Measurements from ENCODE around the gene SERBP1.
"Not testable (repeated sequence)": the region's sequence is repeated elsewhere in the genome, so short reads cannot be mapped to it uniquely, and the experiment has no call there.

SERBP1 gene

DNA sequence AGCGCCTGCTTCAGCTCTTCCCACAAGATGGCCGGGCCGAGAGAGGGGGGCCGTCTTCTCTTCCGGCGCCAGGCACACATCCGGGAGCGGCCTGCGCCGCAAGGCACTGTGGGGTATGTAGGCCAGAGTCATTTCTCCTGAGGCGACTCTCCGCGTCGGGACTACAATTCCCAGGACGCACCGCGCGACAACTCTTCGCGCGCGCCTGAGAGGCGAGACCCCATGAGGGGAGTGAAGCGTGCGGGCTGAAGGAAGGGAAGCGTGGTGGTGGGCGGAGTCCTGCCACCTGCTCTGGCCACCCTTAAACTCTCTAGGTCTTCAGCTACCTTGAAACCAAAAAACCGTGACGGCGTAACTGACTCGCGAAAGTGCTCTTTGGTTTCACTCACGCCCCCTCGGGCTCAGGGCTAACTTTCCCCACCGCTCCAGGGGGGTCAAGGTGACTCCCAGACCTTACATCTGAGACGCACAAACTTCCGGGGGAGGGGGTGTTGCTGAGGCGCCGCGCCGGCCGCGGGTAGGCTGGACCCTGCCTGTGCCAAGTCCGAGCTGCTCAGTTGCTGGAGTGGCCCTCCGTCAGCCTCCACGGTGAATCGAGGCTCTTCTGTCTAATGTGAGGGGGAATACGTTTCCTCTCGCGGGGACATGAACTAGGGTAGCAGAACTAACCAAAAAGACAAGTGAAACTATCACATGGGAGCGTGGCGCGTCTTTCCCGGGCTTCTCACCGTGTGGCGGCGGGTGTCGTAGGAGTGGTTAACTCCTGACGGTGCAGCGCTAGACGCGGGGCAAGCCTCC, at the start of gene SERBP1:
Gene SERBP1, minus strand, starts transcription at position 45 of the 798 bp plus-strand sequence. CDS start 102 bp downstream, outside the sequence.
- DNase-seq, result peak; percentile 98

DNA sequence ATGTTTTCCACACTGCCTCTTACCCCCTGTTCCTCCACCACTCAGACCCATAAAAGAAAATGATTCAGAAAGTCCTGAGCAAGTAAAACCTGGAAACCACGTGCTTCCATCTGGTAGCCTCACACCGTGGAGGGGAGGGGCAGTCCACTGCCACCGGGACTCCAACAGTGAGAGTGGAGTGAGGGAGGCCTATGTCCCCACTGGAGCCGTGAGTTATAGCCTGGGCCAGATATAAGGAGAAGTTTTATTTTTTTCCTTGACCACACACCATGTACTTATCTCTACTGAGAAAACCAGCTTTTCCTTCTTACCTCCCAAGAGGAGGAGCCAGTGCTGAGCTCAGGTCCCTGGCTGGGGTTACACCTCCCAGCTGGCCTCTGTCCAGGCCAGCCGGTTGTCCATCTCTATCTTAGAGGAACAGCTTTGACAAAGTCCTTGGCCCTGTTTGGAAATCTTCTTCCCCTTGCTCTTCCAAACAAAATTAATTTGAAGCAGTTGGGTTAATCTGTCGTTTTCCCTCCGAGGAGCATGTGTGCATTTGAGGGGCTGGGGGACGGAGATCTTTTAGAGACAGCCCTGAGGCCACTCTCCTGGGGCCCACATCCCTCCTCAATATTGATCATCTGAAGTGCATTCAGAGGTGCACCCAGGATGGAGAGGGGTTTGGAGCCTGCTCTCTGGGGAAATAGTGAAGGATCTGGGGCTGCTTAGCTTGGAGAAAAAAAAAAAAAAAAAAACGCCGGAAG, 49.1 kb upstream of the SERBP1 start:
- DNase-seq, result peak; percentile 70

DNA sequence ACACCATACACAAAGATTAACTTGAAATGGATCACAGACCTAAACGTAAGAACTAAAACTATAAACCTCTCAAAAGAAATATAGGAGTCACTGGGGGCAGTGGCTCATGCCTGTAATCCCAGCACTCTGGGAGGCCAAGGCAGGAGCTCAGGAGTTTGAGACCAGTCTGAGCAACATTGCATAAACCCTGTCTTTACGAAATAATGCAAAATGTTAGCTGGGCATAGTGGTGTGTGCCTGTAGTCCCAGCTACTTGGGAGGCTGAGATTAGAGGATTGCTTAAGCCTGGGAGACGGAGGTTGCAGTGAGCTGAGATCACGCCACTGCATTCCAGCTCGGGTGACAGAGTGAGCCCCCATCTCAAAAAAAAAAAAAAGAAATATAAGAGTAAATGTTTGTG, 46.7 kb upstream of the SERBP1 start:
- no peak for DNase-seq

DNA sequence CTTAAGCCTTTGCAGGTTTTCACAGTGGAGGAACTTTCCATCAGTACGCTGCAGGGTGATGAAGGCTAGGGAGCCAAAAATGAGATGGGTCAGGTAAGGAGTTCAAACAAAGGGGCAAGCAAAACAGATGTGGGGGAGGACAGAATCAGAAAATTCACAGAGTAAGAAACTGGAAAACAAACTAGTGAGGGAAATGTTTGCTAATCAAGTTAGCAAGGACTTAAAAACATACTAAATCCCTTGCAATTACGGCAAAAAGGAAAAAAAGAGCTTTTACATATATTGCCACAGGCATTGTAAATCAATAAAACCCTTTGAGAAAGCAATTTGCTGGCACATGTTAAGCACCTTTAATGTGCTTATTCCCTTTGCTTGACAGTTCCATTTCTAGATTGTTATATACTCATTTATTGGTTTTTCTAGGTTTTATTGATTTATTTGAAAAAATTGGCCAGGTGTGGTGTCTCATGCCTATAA, 45.8 kb upstream of the SERBP1 start:
- DNase-seq, result no peak

DNA sequence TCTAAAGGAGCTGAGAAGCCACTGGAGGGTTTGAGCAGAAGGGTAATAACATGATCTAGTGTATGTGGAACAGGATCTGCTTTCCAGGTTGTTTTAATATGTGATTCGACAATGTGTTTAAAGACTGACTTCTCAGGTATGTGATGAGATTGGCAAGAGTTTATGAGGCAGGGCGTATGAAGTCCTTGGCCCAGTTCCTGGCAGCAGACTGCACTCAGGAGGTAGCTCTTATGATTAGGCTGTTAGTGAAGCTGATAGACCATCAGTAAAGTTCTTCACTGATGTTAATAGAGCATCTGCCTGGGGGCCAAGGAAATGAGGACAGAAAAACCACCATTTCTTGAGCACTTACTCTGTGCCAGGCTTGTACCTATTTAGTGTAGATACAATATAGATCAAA, 41.9 kb upstream of the SERBP1 start:
- DNase-seq, result no peak

DNA sequence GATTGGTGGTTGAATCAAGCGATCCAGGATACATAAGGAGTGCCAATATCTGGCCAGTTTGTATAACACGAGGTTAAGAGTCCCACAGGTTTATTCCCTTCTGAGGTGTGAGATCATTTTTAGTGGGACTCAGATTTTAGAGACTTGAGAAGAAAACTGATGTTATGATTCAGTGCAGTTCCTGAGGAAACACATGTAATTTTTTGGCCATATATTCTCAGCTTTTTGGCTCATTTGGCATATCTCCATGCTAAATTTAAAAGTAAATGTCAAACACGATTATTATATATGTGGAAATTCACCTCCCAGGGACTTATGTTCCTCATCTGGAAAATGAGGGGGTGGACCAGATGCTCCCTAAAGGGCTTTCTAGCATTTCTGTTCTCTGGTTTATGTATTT, 39.2 kb upstream of the SERBP1 start:
- no peak for DNase-seq

DNA sequence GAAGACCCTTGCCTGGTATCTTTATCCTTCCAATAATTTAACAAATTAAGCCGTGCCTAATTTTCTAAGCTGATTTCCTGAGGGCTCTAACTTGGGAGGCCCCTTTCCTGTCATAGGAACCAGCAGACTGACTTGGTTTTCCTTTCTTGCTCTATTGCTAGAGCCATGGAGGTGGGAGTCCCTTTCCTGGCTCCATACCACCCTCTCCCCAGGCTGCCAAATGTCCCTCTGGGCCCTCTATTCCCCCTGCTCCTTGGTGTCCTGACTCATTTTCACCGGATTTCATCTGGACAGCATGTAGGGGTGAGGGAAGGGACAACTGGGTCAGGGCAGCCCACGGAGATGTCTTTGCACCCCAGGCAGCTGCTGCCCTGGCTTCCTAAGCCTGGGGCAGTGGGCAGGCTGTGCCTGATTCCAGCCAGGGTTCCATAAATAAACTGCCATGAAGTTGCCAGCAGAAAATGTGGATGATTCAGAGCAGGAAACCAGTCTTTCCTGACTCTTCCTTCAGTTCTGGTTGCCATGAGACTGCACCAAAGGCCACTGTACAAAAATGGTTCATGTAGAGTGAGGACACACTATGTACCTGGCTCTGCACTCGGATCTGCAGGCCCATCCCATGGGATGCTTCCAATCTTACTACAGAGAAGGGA, 38.0 kb upstream of the SERBP1 start:
- no peak for DNase-seq

DNA sequence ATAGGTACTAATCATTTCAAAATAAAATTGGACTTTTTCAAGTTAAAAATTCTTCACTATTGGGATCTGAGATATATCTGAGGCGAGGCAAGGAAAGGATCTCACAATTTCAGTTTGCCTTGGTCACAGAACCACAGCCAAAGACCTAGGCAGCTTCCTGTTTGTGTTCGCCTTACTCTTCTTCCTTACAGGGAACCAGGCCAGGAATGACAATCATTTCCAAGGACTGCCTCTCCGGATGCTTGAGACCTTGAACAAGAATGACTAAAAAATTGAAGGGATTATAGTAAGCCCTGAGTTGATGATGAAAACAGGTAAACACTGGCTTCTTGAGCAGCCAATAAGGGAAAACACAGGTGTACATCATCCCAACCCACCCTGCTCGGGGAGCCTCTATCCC, 35.2 kb upstream of the SERBP1 start:
- no peak for DNase-seq

DNA sequence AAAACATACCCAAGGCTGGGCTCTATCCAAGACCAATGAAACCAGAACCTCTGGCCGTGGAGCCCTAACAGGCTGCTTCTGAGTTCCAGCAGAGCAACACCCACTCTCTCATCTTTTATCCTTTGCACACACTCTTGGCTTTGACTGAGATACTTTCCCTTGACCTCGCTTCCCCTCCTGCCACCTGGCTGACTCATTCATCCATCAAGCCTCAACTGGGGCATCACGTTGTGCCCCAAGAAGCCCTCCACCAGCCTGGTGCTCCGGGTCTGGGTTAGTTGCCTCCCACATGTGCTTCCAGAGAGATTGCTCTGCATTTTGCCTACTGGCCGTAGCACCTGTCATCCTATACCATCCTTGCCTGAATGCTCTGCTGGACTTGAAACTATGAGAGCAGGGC, 34.5 kb upstream of the SERBP1 start:
- DNase-seq, result no peak

DNA sequence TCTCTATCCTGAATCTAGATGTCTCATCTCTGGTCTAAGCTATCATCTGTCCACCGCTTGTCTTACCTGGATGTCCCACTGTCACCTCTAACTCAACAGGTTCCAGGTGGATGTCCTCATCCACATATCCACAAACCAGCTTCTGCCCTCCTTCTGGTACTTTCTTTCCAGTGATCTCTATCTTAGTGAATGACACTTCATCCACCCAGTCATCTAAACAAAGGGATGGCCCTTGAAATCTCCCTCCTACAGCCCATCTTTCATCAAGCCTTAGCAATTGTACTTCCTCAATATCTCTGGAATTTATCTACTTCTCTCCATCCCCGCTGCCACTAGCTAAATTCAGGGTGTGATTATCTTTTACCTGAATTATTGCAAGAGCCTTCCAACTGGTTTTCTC, 33.9 kb upstream of the SERBP1 start:
- no peak for DNase-seq

DNA sequence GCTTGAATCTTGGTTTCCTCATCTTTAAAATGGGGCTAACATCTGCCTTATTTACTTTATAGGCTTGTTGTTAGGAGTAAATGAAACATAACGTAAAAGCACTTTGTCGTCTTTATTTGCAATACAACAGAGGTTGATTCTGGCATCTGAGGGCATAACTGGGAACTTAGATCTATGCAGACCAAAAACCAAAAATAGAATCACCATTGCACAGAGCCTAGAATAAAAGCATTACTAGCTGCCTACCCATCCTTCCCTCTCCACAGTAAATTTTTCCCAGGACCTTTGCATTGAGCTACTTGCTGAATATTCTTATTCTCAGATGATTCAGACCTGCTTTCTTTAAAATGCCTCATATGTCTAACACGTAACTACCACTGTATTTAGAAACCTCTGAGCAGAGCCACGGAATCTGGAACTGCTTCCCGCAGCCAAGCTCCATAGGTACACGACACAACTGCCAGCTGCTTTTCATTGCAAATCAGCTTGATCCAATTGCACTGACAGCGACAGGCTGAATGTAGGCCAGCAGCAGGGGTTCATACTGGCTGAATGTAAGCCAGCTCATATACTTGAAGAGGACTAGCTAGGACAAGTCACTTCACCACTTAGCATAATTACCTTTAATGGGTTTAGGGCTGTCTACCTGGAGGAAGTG, 33.2 kb upstream of the SERBP1 start:
- peak; percentile 38 for DNase-seq

DNA sequence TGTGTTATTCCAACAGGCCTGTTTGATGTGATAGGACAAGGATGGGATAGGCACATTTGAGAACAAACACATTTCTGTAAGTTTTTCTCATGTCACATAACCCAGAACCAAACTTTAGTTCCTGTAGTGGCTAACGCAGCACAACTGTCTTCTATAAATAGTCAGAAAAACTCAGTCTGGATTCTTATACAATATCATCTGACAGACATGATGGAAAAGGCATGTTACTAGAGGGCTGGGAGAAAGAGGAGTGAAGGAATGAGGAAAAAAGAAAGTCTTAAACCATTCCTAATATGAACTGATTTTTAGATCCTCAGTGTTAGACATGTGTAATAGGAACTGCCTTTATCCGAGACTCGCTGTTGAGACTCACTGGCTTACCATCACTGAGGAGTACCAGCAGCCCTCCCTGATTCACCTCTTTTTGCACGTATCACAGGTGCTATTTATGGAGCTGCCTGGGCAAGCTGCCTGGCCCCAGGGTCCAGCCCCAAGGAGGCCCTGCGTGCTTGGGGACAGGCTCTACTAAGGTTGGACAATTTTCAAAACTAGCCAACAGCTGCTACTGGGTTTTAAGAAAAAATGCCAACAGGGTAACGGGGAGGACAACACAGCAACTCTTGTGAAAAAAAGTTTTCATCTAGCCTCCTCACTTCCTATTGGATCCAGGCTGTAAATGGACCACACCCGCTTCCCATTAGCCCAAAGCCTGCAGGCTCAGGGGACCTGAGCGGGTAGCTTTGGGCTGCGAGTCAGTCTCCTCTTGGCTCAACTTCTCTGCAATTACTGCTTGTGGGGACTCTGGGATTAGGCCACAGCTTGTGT, 30.7 kb upstream of the SERBP1 start:
- DNase-seq, result peak; percentile 71

DNA sequence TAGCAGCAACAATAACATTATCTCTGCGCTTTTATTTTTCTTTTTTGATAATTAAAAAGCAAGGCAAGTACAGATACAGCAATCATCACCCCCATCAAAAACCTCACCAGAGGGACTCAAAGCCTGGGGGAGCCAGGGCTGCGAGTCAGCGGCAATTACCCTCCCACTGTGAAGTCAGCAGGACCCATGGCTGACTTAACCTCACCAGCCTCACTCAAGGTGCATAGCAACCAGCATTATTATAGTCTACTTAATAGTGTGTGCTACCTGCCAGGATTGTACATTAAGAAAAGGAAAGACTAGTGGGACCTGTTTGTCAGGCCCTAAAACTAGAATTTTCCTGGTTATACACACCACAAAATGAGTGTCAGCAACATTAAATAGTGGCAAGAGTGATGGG, 28.9 kb upstream of the SERBP1 start:
- no peak for DNase-seq

DNA sequence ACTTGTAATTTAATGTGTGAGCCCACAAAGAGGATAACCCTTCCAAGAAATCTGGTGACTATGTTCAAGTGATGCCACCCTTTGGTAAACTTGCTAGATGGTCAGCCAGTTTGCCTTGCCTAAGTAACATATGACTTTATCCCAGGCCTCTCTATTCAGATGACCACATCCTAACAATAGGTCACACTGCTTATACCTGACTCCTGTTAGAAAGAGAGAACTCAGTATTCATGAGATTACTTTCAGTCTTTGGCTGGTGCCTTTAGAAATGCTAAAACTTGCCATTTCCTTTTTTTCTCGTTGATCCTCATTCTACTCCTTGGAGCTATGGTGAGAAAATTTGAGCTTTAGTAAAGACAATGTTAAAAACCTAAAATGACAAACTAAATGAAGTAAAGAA, 28.5 kb upstream of the SERBP1 start:
- no peak for DNase-seq

DNA sequence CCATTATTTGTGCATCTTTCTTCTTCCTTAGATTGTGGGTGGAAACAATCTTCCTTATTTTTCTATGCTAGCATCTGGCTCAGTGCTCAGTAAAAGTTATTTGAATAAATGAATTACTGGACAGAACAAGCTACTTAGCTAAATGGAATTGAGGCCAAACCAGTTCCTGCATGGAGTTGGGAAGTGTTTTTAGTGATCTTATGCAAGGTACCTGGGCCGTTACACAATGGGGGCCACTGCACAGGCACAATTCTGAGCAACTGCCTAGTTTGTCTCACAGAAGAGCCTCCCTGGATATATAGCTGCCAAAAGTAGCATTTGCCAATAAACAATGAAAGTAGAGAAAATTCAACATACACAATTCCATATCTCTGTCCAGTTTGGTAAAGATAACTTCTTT, 27.0 kb upstream of the SERBP1 start:
- DNase-seq, result no peak

DNA sequence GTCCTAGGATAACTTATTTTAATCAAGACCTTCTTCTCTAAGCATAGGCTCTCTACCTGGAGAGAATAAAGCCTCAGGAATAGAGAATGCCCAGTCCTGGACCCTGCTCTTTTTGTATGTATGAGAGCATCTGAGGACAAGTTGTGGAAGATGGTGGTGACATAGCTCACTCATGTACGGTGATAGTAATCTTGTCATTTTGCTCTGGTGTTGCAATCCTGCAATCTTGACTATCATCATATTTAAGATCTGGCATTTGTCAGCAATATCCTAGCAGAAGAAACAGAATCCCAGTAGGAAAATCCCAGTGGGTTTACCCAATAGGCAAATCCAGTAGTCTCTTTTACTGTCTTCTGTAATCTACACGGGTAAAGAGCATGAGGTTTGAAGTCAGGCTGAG, 21.6 kb upstream of the SERBP1 start:
- DNase-seq, result no peak

DNA sequence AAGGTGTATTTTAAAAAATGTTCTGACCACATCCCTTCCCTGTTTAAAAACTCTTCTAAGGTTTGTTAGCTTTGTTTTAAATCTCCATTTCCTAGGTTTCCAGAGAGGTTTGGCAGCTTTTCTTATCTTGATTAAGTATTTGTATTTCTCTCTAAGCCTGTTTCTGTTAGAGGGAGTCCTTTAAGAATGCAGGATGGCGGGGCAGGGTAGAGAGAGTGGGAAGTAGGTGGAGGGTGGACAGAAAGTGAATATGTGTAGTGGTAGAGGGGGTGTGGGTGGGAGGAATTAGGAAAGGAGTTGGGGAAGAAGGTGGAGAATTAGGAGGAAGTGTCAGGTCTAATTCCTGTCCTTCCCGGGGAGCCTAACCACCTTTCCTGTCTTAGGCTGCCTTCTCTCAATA, 21.2 kb upstream of the SERBP1 start:
- DNase-seq, result no peak

DNA sequence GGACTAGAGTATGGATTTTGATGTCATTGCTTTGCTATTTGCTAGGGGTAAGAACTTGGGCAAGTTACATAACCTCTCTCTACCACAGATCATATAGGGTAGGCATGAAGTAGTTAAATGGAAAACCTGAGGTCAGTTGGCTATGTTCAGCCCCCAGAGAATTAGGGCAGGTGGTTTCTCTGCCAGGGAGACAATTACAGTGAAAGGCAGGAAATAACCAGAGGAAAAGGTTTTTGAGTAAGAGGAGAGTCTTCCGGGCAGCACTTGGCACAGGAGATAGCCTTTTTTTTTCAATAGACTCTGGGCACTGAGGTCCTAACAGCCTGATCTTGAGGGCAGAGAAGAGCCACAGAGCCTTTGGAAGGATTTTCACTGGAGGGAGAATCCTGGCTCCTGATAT, 16.7 kb upstream of the SERBP1 start:
- no peak for DNase-seq

DNA sequence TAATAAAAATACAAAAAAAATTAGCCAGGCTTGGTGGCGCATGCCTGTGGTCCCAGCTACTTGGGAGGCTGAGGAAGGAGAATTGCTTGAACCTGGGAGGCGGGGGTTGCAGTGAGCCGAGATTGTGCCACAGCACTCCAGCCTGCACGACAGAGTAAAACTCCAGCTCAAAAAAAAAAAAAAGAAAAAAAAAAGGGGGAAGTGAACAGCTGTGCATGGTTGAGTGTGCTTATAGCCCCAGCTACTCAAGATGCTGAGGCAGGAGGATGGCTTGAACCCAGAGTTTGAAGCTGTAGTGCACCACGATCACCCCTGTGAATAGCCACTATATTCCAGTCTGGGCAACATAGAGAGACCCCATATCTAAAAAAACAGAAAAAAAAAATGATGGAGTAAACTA, 15.8 kb upstream of the SERBP1 start:
- DNase-seq, result not testable (repeated sequence)

DNA sequence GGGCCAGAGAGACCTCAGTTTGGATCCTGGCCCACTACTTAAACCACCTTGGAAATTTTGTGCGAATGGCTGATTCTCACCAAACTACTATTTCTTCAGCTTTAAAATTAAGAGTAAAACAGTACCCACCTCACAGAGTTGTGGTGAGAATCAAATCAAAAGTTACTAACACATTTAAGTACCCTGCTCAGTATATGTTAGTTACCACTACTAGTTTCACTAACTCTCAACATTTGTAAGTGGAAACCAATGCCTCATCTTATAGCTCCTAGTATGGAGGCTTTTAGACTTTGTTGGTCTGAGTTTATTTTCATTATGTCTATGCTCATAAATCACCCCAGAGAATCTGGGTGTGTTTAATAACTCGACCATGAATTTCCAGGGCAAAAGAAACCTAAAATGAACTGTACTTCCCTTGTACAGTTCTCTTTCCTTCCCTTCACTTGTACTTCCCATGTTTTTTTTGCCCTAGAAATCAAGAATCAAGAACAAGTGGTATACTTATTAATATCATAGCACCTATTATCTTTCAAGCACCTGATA, 11.6 kb upstream of the SERBP1 start:
- no peak for DNase-seq

DNA sequence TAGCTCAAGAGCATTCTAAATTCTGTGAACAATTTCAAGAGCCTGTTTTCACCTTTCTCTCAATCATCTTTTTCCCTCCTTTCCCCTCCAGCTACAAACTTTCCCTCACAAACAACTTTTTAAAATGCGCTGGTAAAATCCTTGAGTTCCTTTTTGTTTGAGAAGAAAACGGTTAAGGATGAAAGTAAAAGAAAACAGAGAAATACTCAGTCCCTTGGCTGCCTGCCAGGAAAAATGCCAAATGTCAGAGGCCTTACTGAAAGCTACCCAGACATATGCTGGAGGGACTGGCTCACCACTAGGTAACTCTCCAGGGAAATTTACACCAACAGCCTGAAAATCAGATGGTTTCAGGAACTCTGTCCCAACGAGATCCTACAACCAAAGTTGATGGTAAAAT, 11.0 kb upstream of the SERBP1 start:
- peak; percentile 47 for DNase-seq

DNA sequence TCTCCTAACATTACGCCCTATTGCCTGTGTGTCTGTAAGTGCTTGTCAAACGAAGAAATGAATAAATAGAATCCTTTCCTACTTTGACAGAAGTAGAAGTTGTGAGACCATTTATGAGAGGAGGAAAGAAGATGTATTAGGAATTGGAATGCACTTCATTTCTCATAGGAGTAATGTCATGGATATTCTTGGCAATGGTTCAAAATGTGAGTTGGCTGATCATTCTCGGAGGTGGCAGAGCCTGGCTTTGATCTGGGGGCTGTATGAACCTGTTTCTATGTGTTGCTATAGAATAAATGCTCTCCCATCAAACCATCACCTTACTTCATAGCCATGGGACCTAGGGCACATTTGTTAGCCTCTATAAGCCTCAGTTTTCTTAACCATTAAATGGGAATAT, 10.1 kb upstream of the SERBP1 start:
- DNase-seq, result no peak
